Stimulated activated CD4-positive, alpha-beta T cell treated with anti-CD3 and anti-CD28 coated beads, Interleukin-4, amount 100 ng/mL, for 4 hours (primary cell): ENCODE data around the gene SRPX.

ENCODE experiments used
- DNase-seq, 2 experiments: peaks; one replicate each; pipeline ENCODE4 v3.0.0-alpha.2; 2020

Gene SRPX

DNA sequence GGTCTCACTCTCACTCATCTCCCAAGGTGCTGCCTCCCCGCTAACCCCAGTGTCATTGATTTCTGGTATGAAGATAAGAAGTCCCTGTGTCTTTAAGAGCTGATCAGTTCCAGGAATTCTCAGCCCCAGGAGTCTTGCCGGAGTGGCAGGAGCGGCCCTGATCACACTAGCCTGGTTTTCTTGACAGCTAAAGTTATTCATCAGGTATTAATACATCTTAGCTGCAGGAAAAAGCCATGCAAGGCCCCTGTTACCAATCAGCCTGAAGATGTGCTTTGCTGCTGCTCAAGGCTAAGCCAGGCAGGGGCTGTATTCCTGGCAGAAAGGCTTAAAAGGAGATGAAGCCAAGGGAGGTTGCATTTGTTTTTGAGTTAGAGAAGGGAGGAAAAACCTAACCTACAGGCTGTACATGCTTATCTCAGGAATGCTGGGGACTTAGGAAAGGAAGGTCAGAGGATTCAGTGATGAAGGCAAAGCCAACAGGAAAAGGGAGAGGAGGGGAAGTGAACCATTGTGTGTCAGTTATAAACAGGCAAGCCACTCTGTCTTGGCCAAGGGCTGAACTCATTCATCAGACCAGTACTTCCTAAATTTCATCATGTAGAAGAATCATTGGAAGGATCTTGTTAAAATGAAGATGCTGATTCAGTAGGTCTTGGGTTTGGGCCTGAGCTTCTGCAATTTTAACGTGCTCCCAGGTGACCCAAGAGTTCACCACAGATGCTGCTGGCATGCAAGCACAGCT, 8.6 kb downstream of the SRPX start:
- no peak for DNase-seq

DNA sequence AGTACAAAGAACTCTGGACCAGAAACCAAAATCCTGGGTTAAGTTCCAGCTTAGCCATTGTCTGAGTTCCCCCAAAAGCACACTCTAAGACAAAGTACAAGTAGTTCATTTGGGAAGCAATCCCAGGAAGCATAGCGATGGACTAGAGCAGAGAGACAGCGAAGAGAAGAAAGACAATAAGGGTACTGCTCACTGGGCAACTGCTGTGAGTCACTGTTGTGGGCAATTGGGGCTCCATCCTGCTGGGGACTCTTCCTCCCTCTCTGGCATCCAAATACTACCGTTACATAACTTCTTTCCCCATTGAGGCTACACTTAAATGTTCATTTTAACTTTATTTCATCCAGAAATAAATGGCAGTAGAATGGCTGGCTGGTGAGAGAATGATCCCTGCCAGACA, 14.1 kb downstream of the SRPX start:
- no peak for DNase-seq

DNA sequence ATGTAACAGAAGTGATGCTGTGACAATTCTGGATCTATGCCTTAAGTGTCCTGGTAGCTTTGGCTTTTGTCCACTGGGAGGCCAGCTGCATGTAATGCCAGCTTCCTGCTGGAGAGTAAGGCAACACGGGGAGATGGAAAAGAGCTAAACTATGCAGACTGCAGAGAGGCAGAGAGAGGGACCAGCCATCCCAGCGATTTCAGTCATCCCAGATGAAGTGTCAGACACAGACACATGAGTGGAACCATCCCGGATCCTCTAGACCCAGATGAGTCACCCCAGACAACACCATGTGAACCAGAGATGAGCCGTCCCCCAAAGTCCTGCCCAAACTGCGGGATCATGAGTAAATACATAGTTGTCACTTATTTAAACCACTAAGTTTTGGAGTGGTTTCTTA, 14.6 kb downstream of the SRPX start:
- no peak for DNase-seq

DNA sequence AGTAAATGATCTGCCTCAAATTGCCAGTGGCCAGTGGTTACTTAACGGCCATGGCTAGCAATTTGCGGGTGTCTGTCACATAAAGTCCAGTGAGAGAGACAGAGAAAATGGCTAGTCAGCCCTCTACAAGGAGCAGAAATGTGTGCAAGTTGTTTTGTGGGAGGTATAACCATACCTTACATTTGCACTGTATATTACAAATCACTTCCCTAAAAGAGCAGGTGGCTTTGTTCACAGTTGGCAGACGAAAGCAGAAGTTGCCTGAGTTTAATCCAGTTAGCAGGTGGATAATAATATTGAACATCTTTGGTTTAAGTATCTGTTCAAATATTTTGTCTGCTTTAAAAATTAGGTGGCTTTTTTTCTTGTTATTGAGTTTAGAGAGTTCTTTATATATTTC, 15.6 kb downstream of the SRPX start:
- DNase-seq, result no peak

DNA sequence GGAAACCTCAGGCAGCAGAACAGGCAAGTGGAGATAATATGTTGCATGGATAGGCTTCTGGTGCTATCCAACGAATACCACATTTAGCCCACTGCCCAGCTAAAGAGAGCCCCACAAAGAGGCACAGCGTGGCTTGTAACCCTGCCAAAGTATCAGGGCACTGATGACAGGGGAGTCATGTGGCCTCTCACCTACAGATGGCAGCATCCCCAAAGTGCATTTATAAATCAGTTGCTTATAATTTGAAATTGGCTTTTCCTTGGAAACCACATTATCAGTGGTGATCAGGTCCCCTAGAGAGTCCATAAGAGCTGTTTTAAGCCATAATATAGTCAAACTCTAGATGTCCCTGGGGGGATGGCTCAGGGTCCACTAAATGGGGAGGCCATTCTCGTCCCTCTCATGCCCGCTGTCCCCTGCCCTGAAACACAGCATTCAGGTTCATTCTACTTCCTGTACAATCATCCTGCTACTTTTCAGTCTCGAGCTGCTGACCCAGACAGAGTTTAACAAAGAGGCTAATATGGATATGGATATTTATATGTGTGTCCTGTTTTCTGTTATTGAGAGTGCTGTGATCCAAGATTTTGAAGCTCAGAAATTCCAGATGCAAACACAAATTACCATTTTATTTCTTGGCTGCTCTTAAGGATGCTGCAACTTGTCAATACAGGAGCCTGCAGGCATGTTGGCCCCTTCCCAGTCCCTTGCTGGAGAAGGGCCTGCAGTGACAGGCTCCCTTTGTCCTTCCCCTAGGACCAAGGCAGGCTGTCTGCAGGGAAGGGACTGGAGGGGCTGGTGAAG, 28.5 kb downstream of the SRPX start:
- no peak for DNase-seq

DNA sequence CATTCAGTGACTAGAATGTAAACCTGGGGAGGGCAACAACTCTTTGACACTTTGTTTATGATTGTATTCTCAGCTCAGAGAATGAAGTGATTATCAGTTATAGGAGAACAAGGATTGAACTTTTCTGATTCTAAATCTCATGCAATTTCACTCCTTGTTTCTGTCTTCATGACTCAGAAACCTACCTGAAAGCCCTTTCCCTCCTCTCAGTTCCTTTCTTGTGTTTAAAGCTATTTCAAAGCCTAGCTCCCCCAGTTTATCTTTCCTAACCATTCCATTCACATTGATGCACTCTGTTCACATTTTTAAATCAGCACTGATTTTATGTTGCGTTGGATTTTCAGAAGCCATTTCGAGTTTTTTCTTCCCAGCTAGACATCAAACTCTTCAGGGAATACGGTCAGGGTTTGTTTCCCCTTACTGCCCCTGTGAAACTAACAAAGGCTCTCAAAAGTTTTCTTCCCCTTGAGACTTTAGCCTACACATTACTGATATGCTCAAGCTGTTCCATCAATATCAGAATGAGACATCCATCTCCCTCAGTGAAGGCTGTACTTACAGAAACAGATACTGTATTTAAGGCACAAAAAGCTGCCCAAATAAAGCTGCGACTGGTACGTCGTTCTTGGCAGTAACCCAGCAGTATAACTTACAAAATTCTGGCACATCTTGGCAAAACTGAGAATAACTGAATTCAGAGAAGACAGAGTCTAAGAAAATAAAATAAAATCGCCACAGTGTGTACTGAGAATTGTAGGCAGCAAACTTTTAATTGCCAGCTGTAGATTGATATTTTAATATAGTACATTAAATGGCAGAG, 31.0 kb downstream of the SRPX start:
- no peak for DNase-seq

DNA sequence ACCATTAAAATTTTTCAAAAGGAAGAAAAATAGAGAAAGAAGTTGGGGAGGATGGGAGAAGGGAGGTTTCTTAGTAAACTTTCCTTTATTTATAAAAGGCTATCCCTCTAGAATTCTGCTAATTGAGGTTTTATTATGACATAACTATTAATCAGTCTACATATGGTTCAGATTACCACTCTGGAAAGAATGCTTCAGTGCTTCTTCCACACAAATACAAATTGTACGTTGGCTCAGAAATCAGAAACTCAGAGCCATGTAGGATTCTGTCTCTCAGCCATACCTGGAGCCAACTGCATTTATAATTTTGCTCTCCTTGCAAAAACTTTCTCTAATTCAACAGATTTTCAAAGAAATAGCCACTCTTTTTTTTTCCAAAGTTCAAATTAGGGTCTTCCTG, 37.1 kb downstream of the SRPX start:
- DNase-seq, result no peak

DNA sequence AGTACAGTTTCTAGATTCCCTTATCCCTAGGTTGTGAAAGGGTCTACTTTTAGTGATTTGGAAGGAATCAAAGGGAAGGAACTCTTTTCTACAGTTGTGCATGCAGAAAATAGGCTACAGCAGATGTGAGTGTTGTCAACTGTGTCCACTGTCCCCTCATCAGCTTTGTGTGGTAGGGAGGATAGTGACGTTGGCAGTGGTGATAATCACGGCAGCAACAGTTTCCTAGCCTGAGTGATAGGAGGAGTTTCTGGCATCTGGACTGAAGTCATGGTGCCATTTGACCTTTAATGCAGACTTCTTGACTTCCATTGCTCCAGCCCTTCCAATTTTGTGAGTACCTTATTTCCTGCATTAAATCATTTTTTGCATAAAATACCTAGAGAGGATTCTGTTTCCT, 39.3 kb downstream of the SRPX start:
- DNase-seq, result no peak

DNA sequence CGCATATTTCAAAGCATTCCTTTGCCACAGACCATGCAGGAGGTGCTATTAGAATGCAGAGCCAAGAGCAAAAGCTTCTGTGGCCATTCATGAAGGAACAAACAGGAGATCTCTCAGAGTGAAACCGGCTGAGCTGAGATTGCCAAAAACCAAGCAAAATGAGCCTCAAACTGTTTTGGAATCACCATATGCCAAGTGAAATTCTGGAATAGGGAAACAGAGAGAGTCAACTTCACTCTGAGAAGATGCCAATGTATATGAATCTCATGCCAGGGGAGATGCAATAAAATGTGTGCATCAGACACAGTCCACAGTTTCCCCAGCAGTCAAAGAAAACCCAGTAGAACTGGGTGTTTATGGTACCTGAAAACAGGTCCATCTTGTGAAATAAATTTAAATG, 42.3 kb downstream of the SRPX start:
- DNase-seq, result no peak

DNA sequence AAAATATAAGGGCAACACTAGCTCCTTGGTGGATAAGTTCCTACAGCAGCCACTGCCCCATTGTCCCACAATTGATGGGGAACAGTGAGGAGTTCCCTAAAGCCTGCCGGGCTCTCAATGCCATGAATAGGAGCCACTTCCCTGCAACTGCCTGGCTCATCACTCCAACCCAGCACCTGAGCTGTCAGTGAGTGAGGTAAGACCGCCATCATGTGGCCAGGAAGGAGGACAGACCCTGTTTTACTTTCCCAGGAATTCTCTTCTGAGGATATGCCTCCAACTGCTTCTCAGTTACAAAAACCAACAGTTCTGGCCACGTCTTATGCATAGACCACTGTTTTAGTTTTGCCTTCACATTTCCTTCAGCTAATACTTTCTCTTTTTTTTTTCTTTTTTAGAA, 45.5 kb downstream of the SRPX start:
- DNase-seq, result no peak

DNA sequence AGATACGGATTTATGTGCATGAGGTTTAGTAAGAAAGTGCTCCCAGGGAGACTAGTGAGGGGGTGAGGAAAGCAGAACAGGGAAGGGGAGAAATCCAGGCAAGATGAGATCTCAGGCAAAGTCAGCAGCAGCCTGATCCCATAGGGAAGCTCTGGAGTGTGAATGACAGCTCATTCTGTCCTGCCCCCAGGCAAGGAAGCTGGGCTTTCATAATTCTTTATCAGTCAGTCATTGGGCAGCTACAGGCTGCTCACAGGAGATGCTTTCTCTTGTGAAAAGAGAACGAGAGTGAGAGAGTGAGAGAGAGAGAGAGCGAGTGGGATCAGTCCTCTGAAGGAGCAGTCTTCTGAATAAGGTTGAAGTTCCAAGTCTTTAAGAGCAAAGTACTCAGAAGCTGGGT, 48.1 kb downstream of the SRPX start:
- DNase-seq, result no peak

DNA sequence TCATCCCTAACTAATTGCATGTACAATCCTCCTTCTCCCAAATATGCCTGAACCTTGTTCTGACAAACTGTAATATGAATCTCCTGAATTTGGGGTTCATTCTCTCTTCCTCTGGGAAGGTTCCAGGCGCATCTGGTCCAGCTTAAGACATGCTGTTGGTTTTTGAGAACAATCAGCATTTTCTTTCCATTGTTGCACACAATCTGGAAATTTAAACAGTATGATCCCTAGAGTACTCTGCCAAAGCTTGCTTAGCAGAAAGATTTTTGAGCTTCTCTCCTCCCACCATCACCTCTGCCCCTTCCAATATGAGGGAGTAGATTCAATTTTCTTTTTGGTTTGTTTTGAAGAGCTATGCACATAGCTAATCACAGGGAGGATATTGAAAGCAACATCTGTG, 50.1 kb downstream of the SRPX start:
- no peak for DNase-seq

DNA sequence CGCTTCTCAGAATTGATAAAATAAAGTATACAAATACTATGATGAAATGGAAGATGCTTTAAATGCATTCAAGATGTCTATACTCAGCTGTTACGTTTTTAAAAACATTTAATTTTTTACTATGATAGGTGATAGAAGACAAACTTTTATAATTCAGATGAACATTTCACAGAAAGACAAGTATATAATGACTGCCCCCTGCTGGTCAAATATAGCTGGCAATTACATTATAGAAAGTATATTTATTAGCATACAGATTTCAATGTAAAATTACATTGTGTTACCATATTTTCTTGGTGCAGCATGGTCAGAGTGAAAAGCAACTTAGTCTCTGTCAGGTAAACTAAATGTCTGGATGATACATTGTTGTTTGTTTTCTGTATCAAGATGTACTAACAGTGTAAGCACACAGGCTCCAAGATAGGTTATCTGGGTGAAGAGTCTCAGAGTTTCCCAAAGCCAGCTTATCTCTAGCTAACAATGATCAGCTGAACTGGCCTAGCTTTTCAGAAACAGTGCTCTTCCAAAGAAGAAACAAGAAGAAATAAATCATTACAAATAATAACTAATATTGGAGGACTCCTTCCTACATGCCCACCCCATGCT, 54.1 kb downstream of the SRPX start:
- no peak for DNase-seq

DNA sequence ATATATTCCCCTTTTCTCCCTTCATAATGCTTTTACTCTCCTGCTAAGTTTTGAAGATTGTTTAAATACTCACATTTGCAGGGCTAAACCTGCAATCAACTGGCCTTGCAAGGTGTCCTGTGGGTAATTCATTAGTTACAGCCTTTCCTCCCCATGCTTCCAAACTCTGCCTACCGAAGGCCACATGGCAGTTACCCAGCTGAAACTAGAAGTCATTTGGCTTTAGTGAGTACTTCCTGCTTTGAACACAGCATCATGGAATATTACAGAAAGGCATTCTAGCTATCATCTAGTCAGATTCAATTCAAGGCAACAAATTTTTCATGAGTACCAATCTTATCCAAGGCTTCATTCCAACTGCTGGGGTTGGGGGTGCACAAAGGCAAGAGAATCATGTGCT, 55.6 kb downstream of the SRPX start:
- DNase-seq, result no peak

DNA sequence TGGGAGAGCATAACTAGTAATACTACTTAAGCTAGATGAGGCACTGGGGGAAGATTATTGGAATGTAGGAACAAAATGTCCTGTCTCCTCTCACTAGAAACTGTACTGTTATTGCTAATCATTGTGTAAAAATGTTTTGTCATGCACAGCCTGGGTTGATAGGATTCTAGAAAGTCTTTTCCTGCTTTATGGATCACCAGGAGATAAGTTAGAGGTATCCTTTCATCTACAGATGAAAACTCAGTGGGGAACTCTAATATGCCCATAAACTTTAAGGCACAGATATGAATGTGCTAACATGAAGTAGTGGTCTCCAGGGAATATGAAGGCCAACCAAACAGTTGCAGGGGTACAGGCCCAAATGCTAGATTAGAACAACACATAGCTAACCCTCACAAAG, 57.5 kb downstream of the SRPX start:
- DNase-seq, result no peak

DNA sequence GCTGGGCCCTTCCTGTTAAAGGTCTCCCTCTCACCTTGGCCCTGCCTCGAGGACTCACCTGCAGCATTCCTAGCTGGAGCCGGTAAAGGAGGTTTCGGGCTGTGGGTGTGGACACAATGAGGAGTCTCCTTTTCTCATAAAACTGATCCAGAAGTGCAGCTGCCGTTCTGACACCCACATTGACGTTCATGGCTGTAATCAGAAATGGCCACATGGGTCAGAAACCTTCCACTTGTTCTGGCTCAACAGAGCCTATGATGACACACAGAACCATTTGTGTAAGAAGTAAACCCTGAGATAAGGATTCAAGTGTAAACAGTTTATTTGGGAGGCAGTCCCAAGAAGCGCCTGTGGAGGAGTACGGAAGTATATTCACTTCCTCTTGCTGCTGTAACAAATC, 63.8 kb downstream of the SRPX start:
- no peak for DNase-seq

DNA sequence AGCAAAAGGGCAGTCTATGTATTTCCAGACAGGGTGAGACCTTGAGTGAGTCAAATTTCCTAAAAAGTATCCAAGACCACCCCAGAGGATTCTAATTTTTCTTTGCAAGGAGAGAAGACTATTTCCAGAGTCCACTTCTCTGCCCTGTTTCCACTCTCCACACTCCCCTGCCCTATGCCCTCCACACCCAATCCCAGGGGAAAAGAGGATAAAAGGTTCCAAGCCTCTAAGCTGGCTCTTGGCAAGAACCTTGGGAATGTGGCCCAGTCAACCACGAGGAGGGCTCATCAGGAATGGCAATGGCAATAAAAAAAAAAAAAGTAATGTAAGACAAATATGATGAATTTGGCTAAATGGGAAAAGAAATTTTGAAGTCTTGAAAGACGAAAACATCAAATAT, 65.9 kb downstream of the SRPX start:
- DNase-seq, result no peak

DNA sequence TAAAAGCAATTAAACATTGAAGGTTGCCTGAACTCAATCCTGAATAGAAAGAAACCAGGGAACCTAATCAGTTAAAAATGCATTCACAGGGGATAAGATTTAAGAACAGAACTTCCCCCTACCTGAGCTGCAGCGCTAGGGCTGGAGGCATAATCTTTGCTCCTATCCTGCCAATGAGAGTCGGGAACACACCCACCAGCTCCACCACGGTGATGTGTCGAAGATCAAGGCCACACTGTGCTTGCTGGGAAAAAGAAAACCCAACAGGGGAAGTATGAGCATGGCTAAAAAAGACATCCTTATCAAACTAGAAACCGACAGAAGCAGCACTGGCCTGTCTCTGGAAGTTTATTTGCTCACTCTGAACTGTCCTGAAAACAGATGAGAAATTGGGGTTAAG, 66.3 kb downstream of the SRPX start:
- no peak for DNase-seq

DNA sequence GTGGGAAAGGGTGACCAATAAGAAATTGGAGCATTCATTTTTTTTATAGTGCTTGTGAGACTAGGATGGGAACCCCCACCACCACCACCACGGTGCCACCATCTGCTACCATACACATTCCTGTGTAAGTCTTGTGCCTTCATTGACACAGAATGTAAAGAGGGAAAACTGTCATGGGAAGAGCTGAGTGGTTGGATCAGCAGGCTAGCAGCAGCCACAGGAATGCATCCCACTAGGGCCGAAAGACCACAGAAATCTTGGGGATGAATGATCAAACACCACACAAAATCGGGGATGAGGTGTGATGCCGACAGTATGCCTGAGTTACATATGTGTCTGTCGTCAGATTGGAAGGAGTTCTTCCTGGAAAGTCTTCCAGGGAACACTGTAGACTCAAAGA, 69.2 kb downstream of the SRPX start:
- DNase-seq, result no peak

DNA sequence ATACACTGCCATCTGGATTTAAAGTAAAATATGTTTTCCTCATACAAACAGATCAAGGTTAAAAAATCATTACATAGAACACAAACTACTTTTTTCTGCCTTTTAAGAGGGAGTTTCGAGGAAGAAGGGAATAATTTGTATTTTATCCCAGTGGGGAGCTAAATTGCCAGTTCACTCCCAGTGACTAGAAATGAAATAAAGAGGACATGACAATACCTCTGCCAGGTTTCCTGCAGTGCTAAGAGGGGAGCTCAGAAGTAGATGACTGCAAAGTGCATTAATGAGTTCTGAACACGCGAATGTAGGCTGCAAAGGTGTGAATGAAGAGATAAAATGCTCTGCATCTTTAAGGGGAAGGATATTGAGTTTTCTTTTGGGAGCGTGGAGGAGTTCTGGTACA, 69.7 kb downstream of the SRPX start:
- no peak for DNase-seq

DNA sequence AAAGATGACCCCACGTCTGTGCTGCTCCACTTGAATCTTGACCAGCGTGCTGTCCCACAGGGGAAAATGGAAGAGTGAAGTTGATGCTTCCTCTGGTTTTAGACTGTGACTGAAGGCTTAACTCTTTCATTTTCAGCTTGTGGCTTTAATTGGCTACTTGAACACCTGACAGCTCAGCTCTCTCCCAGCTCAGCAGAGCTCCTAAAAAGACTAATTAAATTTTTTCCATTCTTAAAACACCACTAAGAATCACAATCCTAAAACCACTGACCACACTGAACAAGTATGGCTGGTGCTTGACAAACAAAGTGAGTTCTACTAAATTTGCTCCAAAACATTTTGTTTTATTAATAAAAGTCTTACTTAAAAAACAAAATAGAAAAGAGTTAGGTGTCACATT, 71.7 kb downstream of the SRPX start:
- no peak for DNase-seq

DNA sequence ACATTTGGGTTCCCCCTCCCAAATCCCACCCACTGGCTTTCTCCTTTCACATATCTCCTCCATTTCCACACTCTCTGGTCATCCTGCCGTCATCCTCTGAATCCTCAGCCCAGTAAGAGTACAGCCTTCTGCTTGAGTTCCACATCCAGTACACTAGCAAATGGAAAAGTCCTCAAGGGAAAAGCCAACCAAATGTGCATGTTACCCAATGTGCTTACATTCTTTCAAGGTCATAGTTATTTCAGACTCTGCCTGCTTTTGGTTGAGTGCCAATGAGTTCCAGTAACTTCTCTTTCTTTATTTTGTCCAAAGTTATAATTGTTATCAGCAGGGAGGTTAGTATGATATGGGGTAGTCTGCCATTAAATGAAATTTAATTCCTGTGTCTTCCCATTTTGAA, 78.1 kb downstream of the SRPX start:
- no peak for DNase-seq

DNA sequence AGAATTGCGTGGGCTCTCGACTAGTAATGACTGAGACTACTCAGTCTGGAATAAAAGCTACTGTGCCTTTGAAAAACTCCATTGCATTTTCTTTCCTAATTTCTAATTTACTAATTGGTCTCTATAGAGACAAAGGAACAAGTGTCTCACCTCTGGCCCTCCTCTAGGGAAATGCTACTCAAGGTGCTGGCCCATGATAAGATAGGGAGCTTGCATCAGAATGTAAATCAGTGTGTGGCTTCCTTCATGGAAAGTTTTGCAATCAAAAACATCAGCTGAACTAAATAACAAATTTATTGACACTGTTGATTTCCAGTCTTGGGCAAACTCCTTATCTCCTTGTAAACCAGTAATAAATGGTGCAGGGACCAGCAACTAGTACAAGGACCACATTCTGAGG, 81.8 kb downstream of the SRPX start:
- no peak for DNase-seq
